ENCODE measurements around the gene TLR5.
A peak's percentile ranks its signal among the peaks of the same experiment; 100 is the strongest.

Gene TLR5

DNA sequence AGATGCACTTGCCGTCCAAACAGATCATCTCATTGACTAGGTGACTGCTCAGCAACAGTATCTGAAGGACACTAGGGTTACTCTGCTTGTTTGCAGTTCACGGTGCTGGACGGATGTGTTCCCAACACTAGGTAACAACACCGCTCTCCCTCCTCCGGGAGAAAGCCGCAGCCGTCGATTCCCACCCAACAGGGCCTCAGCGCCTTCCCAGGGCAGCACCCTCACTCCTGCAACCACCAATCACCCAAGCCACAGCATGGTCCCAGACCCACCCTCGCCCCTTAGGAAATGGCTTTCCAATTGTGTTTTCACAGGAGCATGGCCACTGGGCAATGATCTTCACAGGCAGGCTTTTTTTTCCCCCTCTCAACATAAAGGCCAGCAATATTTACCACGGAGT, 779 bp downstream of the TLR5 start:
- TF ChIP-seq CTCF (conservative IDR thresholded peaks at IDR 0.05; ENCODE audit: low read depth, low read length) = no peak
- H3K4me3 ChIP-seq (ENCODE audit: low read length) = peak overlapping the region; percentile 43
- DNase-seq (ENCODE audit: low read depth) = no peak

GRCh38 chr1:223140611-223141405, 2.2 kb downstream of the TLR5 start:
- DNase-seq (ENCODE audit: low read depth) = no peak
- no peak for TF ChIP-seq CTCF (conservative IDR thresholded peaks at IDR 0.05; ENCODE audit: low read depth, low read length)
- no peak overlapping the region for H3K4me3 ChIP-seq (ENCODE audit: low read length)

GRCh38 chr1:223137455-223138085, 5.5 kb downstream of the TLR5 start:
- no peak for DNase-seq (ENCODE audit: low read depth)
- TF ChIP-seq CTCF (conservative IDR thresholded peaks at IDR 0.05; ENCODE audit: low read depth, low read length) = no peak
- H3K4me3 ChIP-seq (ENCODE audit: low read length) = no peak overlapping the region

GRCh38 chr1:223136086-223136485, 7.0 kb downstream of the TLR5 start:
- no peak overlapping the region for H3K4me3 ChIP-seq (ENCODE audit: low read length)
- no peak for DNase-seq (ENCODE audit: low read depth)
- no peak for TF ChIP-seq CTCF (conservative IDR thresholded peaks at IDR 0.05; ENCODE audit: low read depth, low read length)

- no peak for DNase-seq (ENCODE audit: low read depth)
- no peak for TF ChIP-seq CTCF (conservative IDR thresholded peaks at IDR 0.05; ENCODE audit: low read depth, low read length)
- H3K4me3 ChIP-seq (ENCODE audit: low read length) = no peak overlapping the region
Measured at GRCh38 chr1:223135176-223135942, 7.7 kb downstream of the TLR5 start.

- peak overlapping the region; percentile 31 for H3K4me3 ChIP-seq (ENCODE audit: low read length)
- DNase-seq (ENCODE audit: low read depth) = no peak
- TF ChIP-seq CTCF (conservative IDR thresholded peaks at IDR 0.05; ENCODE audit: low read depth, low read length) = peak; percentile 98
Measured at GRCh38 chr1:223133824-223134435, 9.1 kb downstream of the TLR5 start.

Measured in retinal pigment epithelial cell (primary cell).